HCT116 (cell line): ENCODE measurements around the gene FADS1. TPM values are rescaled to one million over a fixed set of nuclear protein-coding genes. Genes with fewer than 3 reads are reported as not detected.

Experiments
- ATAC-seq: fragments of 200-7000 bp; cut with Tn5 transposase; 2 replicates; pipeline ENCODE4 v1.9.1; 2020; ENCODE audit warnings: mild to moderate bottlenecking, moderate library complexity
- BruUV-seq: library from RNA; stranded (reverse); fragments of 400-500 nt; replicated peaks from 2 replicates; lab custom pipeline; 2021; lab: Mats Ljungman, UMichigan
- CTCF ChIA-PET: fragments of 300-600 bp; sonication (Branson Sonifier 250); formaldehyde crosslinking; loops from one replicate; lab custom pipeline; 2021; ENCODE audit warnings: antibody characterized with exemption; lab: Charles Lee
- POLR2A ChIA-PET: fragments of 300-600, 350-600 bp; sonication (Branson Sonifier 250); formaldehyde crosslinking; loops from one replicate; lab custom pipeline; 2021; ENCODE audit warnings: antibody characterized with exemption; lab: Charles Lee
- RAD21 ChIA-PET, 2 experiments: fragments of 300-600 bp; sonication (Branson Sonifier 250); formaldehyde crosslinking; loops; one replicate each; lab custom pipeline; 2023; ENCODE audit warnings: low total read pairs in 2 of 2; ENCODE audit not compliant: uncharacterized antibody in 2 of 2, unreplicated experiment in 2 of 2, low non-redundant PET in 1 of 2; lab: Charles Lee
- DNase-seq: peaks from one replicate; pipeline ENCODE4 v3.0.0-alpha.2; 2010; ENCODE audit warnings: low read depth, low spot score
- H2AFZ ChIP-seq: fragments of 200-600 bp; shearing (Covaris generic), sonication (generic); 2 replicates; pipeline ENCODE4 v1.6.1; 2017; ENCODE audit warnings: low read depth, mixed run types, mixed read lengths, antibody characterized with exemption, low read length; ENCODE audit not compliant: poor library complexity, severe bottlenecking
- H3K27ac ChIP-seq: 2 replicates; pipeline ENCODE4 v1.5.1; 2012; ENCODE audit warnings: low read depth, low read length
- H3K27me3 ChIP-seq: fragments of 200-600 bp; sonication (generic); 2 replicates; pipeline ENCODE4 v1.6.1; 2016; ENCODE audit warnings: mixed run types, low read length, mixed read lengths; ENCODE audit not compliant: insufficient read depth
- H3K36me3 ChIP-seq, 2 experiments: fragments of 200-500 bp in 1 of 2; fragments of 200-600 bp in 1 of 2; sonication (Bioruptor generic) in 1 of 2; sonication (generic) in 1 of 2; 2 replicates each; pipeline versions ENCODE4 v1.5.1 to v1.6.1; 2014 to 2016; ENCODE audit warnings: low read length in 2 of 2, inconsistent platforms in 1 of 2, mixed read lengths in 1 of 2, mixed run types in 1 of 2; ENCODE audit not compliant: insufficient read depth in 2 of 2, control insufficient read depth in 1 of 2
- H3K4me1 ChIP-seq, 2 experiments: fragments of 200-600 bp in 1 of 2; sonication (generic) in 1 of 2; 2 replicates each; pipeline versions ENCODE4 v1.5.1 to v1.6.1; 2012 to 2017; ENCODE audit warnings: low read length in 2 of 2, inconsistent platforms in 1 of 2, mild to moderate bottlenecking in 1 of 2, mixed read lengths in 1 of 2, mixed run types in 1 of 2, moderate library complexity in 1 of 2; ENCODE audit not compliant: insufficient read depth in 2 of 2, control insufficient read depth in 1 of 2
- H3K4me2 ChIP-seq: fragments of 200-600 bp; sonication (generic); 2 replicates; pipeline ENCODE4 v1.6.1; 2017; ENCODE audit warnings: mixed run types, low read length, mixed read lengths
- H3K4me3 ChIP-seq, 2 experiments: fragments of 200-600 bp in 1 of 2; sonication (generic) in 1 of 2; replicated peaks in 1 of 2; 2 replicates each; pipeline ENCODE4 v1.5.1; 2011 to 2016; ENCODE audit warnings: low read length in 2 of 2, control low read depth in 1 of 2, low read depth in 1 of 2, mild to moderate bottlenecking in 1 of 2, mixed read lengths in 1 of 2, mixed run types in 1 of 2
- H3K79me2 ChIP-seq: fragments of 200-600 bp; sonication (generic); 2 replicates; pipeline ENCODE4 v1.6.1; 2017; ENCODE audit warnings: mild to moderate bottlenecking, mixed run types, low read length, moderate library complexity, mixed read lengths; ENCODE audit not compliant: insufficient read depth
- H3K9ac ChIP-seq: fragments of 200-600 bp; sonication (generic); 2 replicates; pipeline ENCODE4 v1.6.1; 2016; ENCODE audit warnings: low read length, mixed read lengths
- H3K9me2 ChIP-seq: fragments of 200-600 bp; sonication (generic), shearing (Covaris generic); 2 replicates; pipeline ENCODE4 v1.6.1; 2017; ENCODE audit warnings: mixed run types, mild to moderate bottlenecking, moderate library complexity; ENCODE audit not compliant: insufficient read depth
- H3K9me3 ChIP-seq, 2 experiments: fragments of 200-500 bp in 1 of 2; fragments of 200-600 bp in 1 of 2; sonication (Bioruptor generic) in 1 of 2; sonication (generic) in 1 of 2; 2 replicates each; pipeline ENCODE4 v1.6.1; 2014 to 2017; ENCODE audit warnings: low read length in 2 of 2, mixed read lengths in 2 of 2, inconsistent platforms in 1 of 2, low read depth in 1 of 2, mild to moderate bottlenecking in 1 of 2, mixed run types in 1 of 2, moderate library complexity in 1 of 2; ENCODE audit not compliant: control insufficient read depth in 1 of 2, insufficient read depth in 1 of 2
- H4K20me1 ChIP-seq: fragments of 200-600 bp; sonication (generic), shearing (Covaris generic); 2 replicates; pipeline ENCODE4 v1.6.1; 2017; ENCODE audit warnings: mixed run types, mild to moderate bottlenecking, moderate library complexity; ENCODE audit not compliant: insufficient read depth
- EZH2phosphoT487 ChIP-seq: fragments of 200-600 bp; IDR thresholded peaks from 2 replicates; pipeline ENCODE4 v1.6.1; 2018; ENCODE audit warnings: antibody characterized with exemption, borderline replicate concordance
- POLR2A ChIP-seq: IDR thresholded peaks from 2 replicates; pipeline ENCODE4 v1.7.0; 2011; ENCODE audit warnings: borderline replicate concordance; ENCODE audit not compliant: insufficient read depth, insufficient read length; ENCODE audit errors: extremely low read depth
- POLR2AphosphoS5 ChIP-seq: IDR thresholded peaks from 2 replicates; pipeline ENCODE4 v1.6.1; 2011; ENCODE audit warnings: mild to moderate bottlenecking, low read depth, low read length, moderate library complexity
- RAD21 ChIP-seq: IDR thresholded peaks from 2 replicates; pipeline ENCODE4 v1.6.1; 2012; ENCODE audit warnings: low read depth, mild to moderate bottlenecking
- SIN3A ChIP-seq: IDR thresholded peaks from 2 replicates; pipeline ENCODE4 v1.6.1; 2012; ENCODE audit warnings: low read depth
- SP1 ChIP-seq: IDR thresholded peaks from 2 replicates; pipeline ENCODE4 v1.6.1; 2012; ENCODE audit warnings: low read depth
- SRF ChIP-seq: IDR thresholded peaks from 2 replicates; pipeline ENCODE4 v1.6.1; 2012; ENCODE audit warnings: low read depth
- YY1 ChIP-seq: IDR thresholded peaks from 2 replicates; pipeline ENCODE4 v1.6.1; 2011; ENCODE audit warnings: low read length, low read depth, moderate library complexity, mild to moderate bottlenecking; ENCODE audit not compliant: insufficient replicate concordance; ENCODE audit errors: extremely low read depth
- ZFX ChIP-seq: fragments of 450-650 bp; IDR thresholded peaks from 2 replicates; pipeline ENCODE4 v1.6.1; 2017
- intact Hi-C: fragments of 100-400 bp; cut with micrococcal nuclease; formaldehyde crosslinking; loops from 2 replicates; pipeline ENCODE4 v1.10.0; 2022
- total RNA-seq: library from RNA; stranded (reverse); gene quantifications from one replicate; pipeline ENCODE4 v1.2.1, GENCODE V29; 2021; ENCODE audit not compliant: unreplicated experiment
- TF ChIP-seq, protein P1 (sequence below): IDR thresholded peaks from 2 replicates; pipeline ENCODE4 v1.6.1; 2012
- TF ChIP-seq, protein P2 (sequence below), 3 experiments: fragments of 200-600 bp in 1 of 3; sonication (generic) in 1 of 3; IDR thresholded peaks in 2 of 3; conservative IDR thresholded peaks in 1 of 3; 2 replicates each; pipeline ENCODE4 v1.5.1; 2012 to 2017; ENCODE audit warnings: low read depth in 2 of 3, low read length in 2 of 3, antibody characterized with exemption in 1 of 3, borderline replicate concordance in 1 of 3, control low read depth in 1 of 3, mild to moderate bottlenecking in 1 of 3, mixed read lengths in 1 of 3, mixed run types in 1 of 3, moderate library complexity in 1 of 3; ENCODE audit not compliant: insufficient read depth in 1 of 3
- TF ChIP-seq, protein P3 (sequence below): IDR thresholded peaks from 2 replicates; pipeline ENCODE4 v1.6.1; 2012; ENCODE audit warnings: low read depth

FADS1 gene
- total RNA-seq, 1 experiment from 2014 or later = 56.6 TPM

DNA sequence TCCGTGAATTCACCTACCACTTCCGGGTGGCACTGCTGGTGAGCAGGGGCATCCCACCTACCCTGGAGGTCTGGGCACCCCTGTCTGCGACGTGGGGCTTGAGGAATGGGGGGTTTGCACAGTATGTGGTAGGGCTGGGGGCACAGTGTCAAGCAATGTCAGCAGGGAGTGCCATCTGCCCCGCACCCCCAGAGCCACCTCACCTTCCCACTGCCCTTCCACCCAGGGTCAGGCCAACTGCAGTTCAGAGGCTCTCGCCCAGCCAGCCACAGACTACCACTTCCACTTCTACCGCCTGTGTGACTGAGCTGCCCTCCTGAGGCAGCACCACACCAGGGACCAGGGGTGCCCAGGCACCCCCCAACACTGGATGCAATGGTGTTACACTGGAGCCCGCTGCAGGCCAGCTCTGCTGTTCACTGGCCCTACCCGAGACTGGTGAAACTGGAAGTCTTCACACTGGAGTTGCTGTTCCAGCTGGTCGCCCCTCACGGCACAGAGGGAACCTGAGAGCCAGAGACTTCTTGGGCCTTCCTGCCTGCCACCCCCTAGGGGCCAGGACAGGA lies 30.9 kb downstream of the FADS1 start:
- no peak for ATAC-seq
- POLR2A ChIA-PET = no interaction called here
- no peak overlapping the region for H3K4me2 ChIP-seq
- no TSS peak for BruUV-seq
- CTCF ChIA-PET = interaction anchor here (1.5 kb wide), 1 partner anchor 11 kb away, joined by 5 read pairs; no protein-coding TSS in a partner anchor
- H3K4me1 ChIP-seq = no peaks in the 10 kb centered on the region
- TF ChIP-seq, protein P1, sequence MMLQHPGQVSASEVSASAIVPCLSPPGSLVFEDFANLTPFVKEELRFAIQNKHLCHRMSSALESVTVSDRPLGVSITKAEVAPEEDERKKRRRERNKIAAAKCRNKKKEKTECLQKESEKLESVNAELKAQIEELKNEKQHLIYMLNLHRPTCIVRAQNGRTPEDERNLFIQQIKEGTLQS = no peak
- TF ChIP-seq SIN3A (no peak), POLR2AphosphoS5 (0 out of 2 replicates have a peak, but pooled peaks have one; percentile 5)
- TF ChIP-seq, protein P2, sequence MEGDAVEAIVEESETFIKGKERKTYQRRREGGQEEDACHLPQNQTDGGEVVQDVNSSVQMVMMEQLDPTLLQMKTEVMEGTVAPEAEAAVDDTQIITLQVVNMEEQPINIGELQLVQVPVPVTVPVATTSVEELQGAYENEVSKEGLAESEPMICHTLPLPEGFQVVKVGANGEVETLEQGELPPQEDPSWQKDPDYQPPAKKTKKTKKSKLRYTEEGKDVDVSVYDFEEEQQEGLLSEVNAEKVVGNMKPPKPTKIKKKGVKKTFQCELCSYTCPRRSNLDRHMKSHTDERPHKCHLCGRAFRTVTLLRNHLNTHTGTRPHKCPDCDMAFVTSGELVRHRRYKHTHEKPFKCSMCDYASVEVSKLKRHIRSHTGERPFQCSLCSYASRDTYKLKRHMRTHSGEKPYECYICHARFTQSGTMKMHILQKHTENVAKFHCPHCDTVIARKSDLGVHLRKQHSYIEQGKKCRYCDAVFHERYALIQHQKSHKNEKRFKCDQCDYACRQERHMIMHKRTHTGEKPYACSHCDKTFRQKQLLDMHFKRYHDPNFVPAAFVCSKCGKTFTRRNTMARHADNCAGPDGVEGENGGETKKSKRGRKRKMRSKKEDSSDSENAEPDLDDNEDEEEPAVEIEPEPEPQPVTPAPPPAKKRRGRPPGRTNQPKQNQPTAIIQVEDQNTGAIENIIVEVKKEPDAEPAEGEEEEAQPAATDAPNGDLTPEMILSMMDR (IDR thresholded peaks at IDR 0.05 in 2 of 3, conservative IDR thresholded peaks at IDR 0.05 in 1 of 3; ENCODE audit: borderline replicate concordance in 1 of 3, insufficient read depth in 1 of 3, low read depth in 2 of 3, low read length in 2 of 3) = no peak
- TF ChIP-seq, all 23 proteins: peak for 1
- Histone ChIP-seq H2AFZ (no peak overlapping the region), H3K79me2 (peaks cover 9% of the 10 kb centered on the region), H3K36me3 (peaks cover 21 to 49% of the 10 kb centered on the region in 2 experiments; a peak in 3 of 4 replicates), H4K20me1 (no peaks in the 10 kb centered on the region), H3K27me3 (no peaks in the 10 kb centered on the region), H3K4me3 (no peak overlapping the region), H3K27ac (no peak overlapping the region), H3K9ac (no peak overlapping the region), H3K9me3 (no peaks in the 10 kb centered on the region), H3K9me2 (no peaks in the 10 kb centered on the region)
- no peak for DNase-seq
- intact Hi-C loops = no loop called here
- RAD21 ChIA-PET = no interaction called here

DNA sequence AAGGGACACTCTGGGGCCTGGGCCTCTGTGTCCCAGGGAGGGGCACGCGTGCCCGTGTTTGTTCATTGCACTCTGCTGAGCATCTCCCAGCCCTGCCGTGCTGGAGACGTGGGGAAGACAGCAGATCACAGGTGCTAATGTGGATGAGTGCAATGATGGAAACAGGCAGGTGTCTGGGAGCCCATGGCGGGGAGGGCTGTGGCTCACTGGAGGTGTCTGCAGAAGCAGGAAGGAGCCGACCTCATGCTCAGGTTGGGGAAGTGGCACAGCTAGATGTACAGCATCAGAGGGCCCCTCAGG lies 32.3 kb downstream of the FADS1 start:
- intact Hi-C loops = no loop called here
- Histone ChIP-seq H4K20me1 (no peaks in the 10 kb centered on the region), H3K27ac (no peak overlapping the region), H3K36me3 (peaks cover 17 to 39% of the 10 kb centered on the region in 2 experiments; a peak in 3 of 4 replicates), H3K4me1 (no peaks in the 10 kb centered on the region), H3K27me3 (no peaks in the 10 kb centered on the region), H3K9me3 (no peaks in the 10 kb centered on the region), H3K9me2 (no peaks in the 10 kb centered on the region), H3K4me3 (no peak overlapping the region), H2AFZ (no peak overlapping the region), H3K9ac (no peak overlapping the region), H3K79me2 (no peaks in the 10 kb centered on the region), H3K4me2 (no peak overlapping the region)
- no peak for ATAC-seq
- no peak for DNase-seq
- ChIA-PET POLR2A (no interaction called here), CTCF (interaction anchor here (1.7 kb wide), 1 partner anchor 37 kb away, joined by 5 read pairs; no protein-coding TSS in a partner anchor), RAD21 (no interaction called here)
- no TSS peak for BruUV-seq
- TF ChIP-seq SRF (no peak), SP1 (no peak), POLR2A (no peak), EZH2phosphoT487 (no peak), ZFX (no peak), YY1 (no peak), RAD21 (no peak)
- TF ChIP-seq, protein P3, sequence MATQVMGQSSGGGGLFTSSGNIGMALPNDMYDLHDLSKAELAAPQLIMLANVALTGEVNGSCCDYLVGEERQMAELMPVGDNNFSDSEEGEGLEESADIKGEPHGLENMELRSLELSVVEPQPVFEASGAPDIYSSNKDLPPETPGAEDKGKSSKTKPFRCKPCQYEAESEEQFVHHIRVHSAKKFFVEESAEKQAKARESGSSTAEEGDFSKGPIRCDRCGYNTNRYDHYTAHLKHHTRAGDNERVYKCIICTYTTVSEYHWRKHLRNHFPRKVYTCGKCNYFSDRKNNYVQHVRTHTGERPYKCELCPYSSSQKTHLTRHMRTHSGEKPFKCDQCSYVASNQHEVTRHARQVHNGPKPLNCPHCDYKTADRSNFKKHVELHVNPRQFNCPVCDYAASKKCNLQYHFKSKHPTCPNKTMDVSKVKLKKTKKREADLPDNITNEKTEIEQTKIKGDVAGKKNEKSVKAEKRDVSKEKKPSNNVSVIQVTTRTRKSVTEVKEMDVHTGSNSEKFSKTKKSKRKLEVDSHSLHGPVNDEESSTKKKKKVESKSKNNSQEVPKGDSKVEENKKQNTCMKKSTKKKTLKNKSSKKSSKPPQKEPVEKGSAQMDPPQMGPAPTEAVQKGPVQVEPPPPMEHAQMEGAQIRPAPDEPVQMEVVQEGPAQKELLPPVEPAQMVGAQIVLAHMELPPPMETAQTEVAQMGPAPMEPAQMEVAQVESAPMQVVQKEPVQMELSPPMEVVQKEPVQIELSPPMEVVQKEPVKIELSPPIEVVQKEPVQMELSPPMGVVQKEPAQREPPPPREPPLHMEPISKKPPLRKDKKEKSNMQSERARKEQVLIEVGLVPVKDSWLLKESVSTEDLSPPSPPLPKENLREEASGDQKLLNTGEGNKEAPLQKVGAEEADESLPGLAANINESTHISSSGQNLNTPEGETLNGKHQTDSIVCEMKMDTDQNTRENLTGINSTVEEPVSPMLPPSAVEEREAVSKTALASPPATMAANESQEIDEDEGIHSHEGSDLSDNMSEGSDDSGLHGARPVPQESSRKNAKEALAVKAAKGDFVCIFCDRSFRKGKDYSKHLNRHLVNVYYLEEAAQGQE = no peak
